Activated T-cell treated with anti-CD3 and anti-CD28 coated beads, Interleukin-2, amount 50 U/mL, for 72 hours (primary cell): Measurements from ENCODE around the gene L3MBTL2. TPM values are rescaled to one million over a fixed set of nuclear protein-coding genes. Genes with fewer than 3 reads are reported as not detected.
"Not testable (repeated sequence)": the region's sequence is repeated elsewhere in the genome, so short reads cannot be mapped to it uniquely, and the experiment has no call there.

Source experiments
- ATAC-seq, 2 donors: fragments of 150-1000 bp; cut with Tn5 transposase; replicated peaks in 1 of 2; 2 replicates each; pipeline ENCODE4 v1.10.0; 2021; ENCODE audit warnings: moderate library complexity in 2 of 2, mild to moderate bottlenecking in 1 of 2
- DNase-seq, 2 donors: peaks; one replicate each; pipeline ENCODE4 v3.0.0; 2021 to 2022; ENCODE audit warnings: mixed read lengths in 1 of 2
- H3K27ac Mint-ChIP-seq: one replicate; pipeline ENCODE4 v1.8.0; 2022; ENCODE audit warnings: mild to moderate bottlenecking, moderate library complexity, mixed read lengths
- H3K27me3 Mint-ChIP-seq: one replicate; pipeline ENCODE4 v1.8.0; 2022; ENCODE audit warnings: low read depth, mixed read lengths
- H3K36me3 Mint-ChIP-seq, 2 donors: one replicate each; pipeline ENCODE4 v1.8.0; 2022; ENCODE audit warnings: mixed read lengths in 2 of 2, mild to moderate bottlenecking in 1 of 2; ENCODE audit not compliant: insufficient read depth in 2 of 2
- H3K4me1 Mint-ChIP-seq: one replicate; pipeline ENCODE4 v1.8.0; 2022; ENCODE audit warnings: low read depth, mixed read lengths
- H3K4me3 Mint-ChIP-seq, 2 donors: one replicate each; pipeline ENCODE4 v1.8.0; 2022; ENCODE audit warnings: mild to moderate bottlenecking in 2 of 2, mixed read lengths in 2 of 2, moderate library complexity in 2 of 2
- H3K9me3 Mint-ChIP-seq, 2 donors: one replicate each; pipeline ENCODE4 v1.8.0; 2022; ENCODE audit warnings: mixed read lengths in 2 of 2
- total RNA-seq, 2 donors: library from RNA; stranded (reverse); gene quantifications; one replicate each; pipeline ENCODE4 v1.2.3, GENCODE V29; 2022

L3MBTL2 gene
- total RNA-seq, result 10 to 100 TPM; 21.9 to 25.6 TPM

DNA sequence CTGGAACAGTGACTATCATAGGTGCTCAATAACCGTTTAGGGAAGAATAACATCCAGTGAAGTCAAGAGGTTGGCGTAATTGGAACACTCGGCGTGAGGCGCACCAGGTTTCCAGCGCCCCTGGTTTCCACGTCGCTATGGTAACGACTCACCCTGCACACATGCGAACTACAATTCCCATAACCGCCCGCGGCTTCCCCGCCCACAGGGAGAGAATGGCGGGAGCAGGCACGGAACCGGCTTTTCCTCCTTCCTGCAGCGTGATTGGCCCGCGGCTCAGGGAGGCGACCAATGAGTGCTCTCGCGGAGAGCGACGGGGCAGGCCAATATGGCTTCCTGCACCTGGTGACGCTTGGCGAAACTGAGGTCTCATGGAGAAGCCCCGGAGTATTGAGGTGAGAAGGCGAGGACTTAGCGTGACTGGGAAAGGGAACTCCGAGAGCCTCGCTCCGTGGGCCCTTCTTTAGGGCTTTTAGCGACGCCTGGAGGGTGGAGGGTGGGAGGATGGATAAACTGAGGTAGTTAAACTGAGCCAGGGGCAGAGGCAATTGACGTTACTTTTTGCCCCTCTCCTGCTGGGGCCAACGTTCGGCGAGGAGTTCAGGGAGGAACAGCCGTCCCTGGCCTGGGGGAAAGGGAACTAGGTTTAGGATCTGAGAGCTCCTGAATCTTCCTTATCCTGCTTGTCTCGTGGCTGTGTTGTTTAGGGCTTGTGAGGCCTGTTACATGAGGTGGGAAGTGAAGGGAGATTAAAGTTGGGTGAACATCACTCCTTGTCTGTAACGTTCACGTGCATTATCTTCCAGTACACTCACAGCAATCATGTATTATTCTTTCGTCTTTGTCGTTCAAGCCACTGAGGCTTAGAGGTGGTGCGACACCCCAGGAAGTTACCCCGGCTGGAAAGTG is at the start of gene L3MBTL2:
Gene L3MBTL2 (plus strand): TSS at position 321 of the 909 bp plus-strand sequence. CDS start 51 bp downstream, at position 372.
- H3K9me3 Mint-ChIP-seq, result no peaks in the 10 kb centered on the region
- ATAC-seq (peak; percentile 100), DNase-seq (peak; percentile 98 to 99)
- H3K4me3 Mint-ChIP-seq, result peak within 1 kb of the TSS; percentile 79 to 92
- H3K4me1 Mint-ChIP-seq, result peaks cover 41% of the 10 kb centered on the region
- peaks cover 2 to 8% of the 10 kb centered on the region in 2 donors for H3K36me3 Mint-ChIP-seq
- peak within 1 kb of the TSS; percentile 72 for H3K27ac Mint-ChIP-seq
- H3K27me3 Mint-ChIP-seq, result no peaks in the 10 kb centered on the region

DNA sequence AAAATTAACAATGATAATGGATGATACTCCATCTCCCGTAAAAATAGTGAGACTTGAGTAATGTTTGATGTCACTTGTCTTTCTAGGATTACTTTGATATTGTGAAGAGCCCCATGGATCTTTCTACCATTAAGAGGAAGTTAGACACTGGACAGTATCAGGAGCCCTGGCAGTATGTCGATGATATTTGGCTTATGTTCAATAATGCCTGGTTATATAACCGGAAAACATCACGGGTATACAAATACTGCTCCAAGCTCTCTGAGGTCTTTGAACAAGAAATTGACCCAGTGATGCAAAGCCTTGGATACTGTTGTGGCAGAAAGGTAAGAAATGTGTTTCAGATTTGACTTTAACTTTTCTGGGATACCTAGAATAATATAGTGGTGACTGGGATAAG is 48.0 kb upstream of the L3MBTL2 start:
- no peaks in the 10 kb centered on the region for H3K9me3 Mint-ChIP-seq
- H3K36me3 Mint-ChIP-seq, result peaks cover 10 to 39% of the 10 kb centered on the region in 2 donors
- no peak overlapping the region for H3K27ac Mint-ChIP-seq
- no peaks in the 10 kb centered on the region for H3K27me3 Mint-ChIP-seq
- H3K4me3 Mint-ChIP-seq, result no peak overlapping the region
- ATAC-seq (no peak), DNase-seq (no peak)
- no peaks in the 10 kb centered on the region for H3K4me1 Mint-ChIP-seq

DNA sequence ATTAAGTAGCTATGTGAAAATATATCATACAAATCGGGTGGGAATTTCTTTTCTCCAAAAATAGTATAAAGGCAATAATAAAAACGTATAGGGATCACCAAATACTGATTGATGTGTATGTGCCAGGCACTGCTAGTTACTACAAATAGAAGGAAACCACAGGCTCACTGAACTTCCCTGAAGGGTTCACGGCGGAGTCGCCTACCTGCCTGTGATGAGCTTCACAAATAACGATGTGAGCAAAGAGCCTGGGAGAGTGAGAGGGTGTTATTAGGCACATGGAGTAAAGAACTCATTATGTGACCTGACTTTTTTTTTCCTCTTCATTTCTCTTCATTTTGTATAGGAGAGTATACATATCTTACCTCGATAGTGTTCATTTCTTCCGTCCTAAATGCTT is 36.0 kb upstream of the L3MBTL2 start:
- no peaks in the 10 kb centered on the region for H3K27me3 Mint-ChIP-seq
- no peak overlapping the region for H3K27ac Mint-ChIP-seq
- H3K36me3 Mint-ChIP-seq, result peaks cover 9 to 45% of the 10 kb centered on the region in 2 donors
- no peaks in the 10 kb centered on the region for H3K4me1 Mint-ChIP-seq
- no peak for ATAC-seq
- DNase-seq, result no peak
- H3K9me3 Mint-ChIP-seq, result no peaks in the 10 kb centered on the region
- no peak overlapping the region for H3K4me3 Mint-ChIP-seq

DNA sequence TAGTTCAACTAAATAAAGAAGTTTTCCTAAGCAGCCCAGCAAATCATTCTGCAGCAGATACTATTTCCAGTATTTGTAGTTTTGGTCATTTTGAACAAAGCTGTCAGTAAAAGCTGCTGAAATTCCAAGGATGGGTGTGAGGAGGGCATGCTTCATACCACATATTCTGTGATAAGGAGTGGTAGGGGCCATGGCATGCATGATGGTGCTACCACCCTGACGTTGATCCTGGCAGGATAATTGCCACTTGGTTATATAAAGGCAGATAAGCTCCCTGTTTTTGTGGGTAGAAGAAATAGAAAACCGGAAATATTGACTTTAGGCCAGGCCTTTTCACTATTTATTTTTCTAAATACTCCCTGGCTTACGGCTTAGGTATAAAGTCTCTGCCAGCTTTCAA is 33.1 kb upstream of the L3MBTL2 start:
- H3K27ac Mint-ChIP-seq, result peak overlapping the region; percentile 16
- ATAC-seq (no peak), DNase-seq (no peak)
- H3K4me3 Mint-ChIP-seq, result no peak overlapping the region
- H3K27me3 Mint-ChIP-seq, result no peaks in the 10 kb centered on the region
- peaks cover 12 to 39% of the 10 kb centered on the region in 2 donors for H3K36me3 Mint-ChIP-seq
- no peaks in the 10 kb centered on the region for H3K4me1 Mint-ChIP-seq
- H3K9me3 Mint-ChIP-seq, result no peaks in the 10 kb centered on the region

DNA sequence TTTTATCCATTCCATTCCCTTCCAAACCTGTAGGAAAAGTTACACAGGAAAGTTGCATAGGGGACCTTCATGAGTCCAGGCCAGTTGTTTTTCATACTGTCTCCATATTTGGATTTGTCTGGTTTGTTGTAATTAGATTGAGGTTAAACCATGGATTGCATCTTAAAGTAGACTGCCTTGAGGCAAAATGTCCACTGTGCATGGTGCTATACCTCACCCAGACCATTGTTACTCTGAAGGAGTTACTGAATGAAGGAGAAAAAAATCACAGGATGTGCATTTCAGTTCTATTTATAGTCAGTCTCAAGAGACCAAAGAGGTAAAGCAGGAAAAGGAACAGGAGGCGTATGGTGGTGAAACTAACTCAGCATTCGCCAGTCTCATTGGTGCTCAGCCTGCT is 29.6 kb upstream of the L3MBTL2 start:
- peaks cover 9 to 25% of the 10 kb centered on the region in 2 donors for H3K36me3 Mint-ChIP-seq
- no peak overlapping the region for H3K27ac Mint-ChIP-seq
- no peaks in the 10 kb centered on the region for H3K4me1 Mint-ChIP-seq
- no peaks in the 10 kb centered on the region for H3K27me3 Mint-ChIP-seq
- no peak for DNase-seq
- no peak for ATAC-seq
- H3K9me3 Mint-ChIP-seq, result no peaks in the 10 kb centered on the region
- no peak overlapping the region for H3K4me3 Mint-ChIP-seq

DNA sequence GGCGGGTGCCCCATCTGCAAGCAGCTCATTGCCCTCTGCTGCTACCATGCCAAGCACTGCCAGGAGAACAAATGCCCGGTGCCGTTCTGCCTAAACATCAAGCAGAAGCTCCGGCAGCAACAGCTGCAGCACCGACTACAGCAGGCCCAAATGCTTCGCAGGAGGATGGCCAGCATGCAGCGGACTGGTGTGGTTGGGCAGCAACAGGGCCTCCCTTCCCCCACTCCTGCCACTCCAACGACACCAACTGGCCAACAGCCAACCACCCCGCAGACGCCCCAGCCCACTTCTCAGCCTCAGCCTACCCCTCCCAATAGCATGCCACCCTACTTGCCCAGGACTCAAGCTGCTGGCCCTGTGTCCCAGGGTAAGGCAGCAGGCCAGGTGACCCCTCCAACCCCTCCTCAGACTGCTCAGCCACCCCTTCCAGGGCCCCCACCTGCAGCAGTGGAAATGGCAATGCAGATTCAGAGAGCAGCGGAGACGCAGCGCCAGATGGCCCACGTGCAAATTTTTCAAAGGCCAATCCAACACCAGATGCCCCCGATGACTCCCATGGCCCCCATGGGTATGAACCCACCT is 28.0 kb upstream of the L3MBTL2 start:
- no peak overlapping the region for H3K27ac Mint-ChIP-seq
- no peak overlapping the region for H3K4me3 Mint-ChIP-seq
- no peaks in the 10 kb centered on the region for H3K4me1 Mint-ChIP-seq
- DNase-seq (no peak), ATAC-seq (no peak)
- H3K27me3 Mint-ChIP-seq, result no peaks in the 10 kb centered on the region
- no peaks in the 10 kb centered on the region for H3K9me3 Mint-ChIP-seq
- peaks cover 9 to 22% of the 10 kb centered on the region in 2 donors for H3K36me3 Mint-ChIP-seq

DNA sequence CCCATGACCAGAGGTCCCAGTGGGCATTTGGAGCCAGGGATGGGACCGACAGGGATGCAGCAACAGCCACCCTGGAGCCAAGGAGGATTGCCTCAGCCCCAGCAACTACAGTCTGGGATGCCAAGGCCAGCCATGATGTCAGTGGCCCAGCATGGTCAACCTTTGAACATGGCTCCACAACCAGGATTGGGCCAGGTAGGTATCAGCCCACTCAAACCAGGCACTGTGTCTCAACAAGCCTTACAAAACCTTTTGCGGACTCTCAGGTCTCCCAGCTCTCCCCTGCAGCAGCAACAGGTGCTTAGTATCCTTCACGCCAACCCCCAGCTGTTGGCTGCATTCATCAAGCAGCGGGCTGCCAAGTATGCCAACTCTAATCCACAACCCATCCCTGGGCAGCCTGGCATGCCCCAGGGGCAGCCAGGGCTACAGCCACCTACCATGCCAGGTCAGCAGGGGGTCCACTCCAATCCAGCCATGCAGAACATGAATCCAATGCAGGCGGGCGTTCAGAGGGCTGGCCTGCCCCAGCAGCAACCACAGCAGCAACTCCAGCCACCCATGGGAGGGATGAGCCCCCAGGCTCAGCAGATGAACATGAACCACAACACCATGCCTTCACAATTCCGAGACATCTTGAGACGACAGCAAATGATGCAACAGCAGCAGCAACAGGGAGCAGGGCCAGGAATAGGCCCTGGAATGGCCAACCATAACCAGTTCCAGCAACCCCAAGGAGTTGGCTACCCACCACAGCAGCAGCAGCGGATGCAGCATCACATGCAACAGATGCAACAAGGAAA is 27.3 kb upstream of the L3MBTL2 start:
- H3K36me3 Mint-ChIP-seq, result peaks cover 7 to 20% of the 10 kb centered on the region in 2 donors
- ATAC-seq (no peak), DNase-seq (no peak)
- no peak overlapping the region for H3K4me3 Mint-ChIP-seq
- no peaks in the 10 kb centered on the region for H3K9me3 Mint-ChIP-seq
- no peaks in the 10 kb centered on the region for H3K4me1 Mint-ChIP-seq
- H3K27me3 Mint-ChIP-seq, result no peaks in the 10 kb centered on the region
- no peak overlapping the region for H3K27ac Mint-ChIP-seq

DNA sequence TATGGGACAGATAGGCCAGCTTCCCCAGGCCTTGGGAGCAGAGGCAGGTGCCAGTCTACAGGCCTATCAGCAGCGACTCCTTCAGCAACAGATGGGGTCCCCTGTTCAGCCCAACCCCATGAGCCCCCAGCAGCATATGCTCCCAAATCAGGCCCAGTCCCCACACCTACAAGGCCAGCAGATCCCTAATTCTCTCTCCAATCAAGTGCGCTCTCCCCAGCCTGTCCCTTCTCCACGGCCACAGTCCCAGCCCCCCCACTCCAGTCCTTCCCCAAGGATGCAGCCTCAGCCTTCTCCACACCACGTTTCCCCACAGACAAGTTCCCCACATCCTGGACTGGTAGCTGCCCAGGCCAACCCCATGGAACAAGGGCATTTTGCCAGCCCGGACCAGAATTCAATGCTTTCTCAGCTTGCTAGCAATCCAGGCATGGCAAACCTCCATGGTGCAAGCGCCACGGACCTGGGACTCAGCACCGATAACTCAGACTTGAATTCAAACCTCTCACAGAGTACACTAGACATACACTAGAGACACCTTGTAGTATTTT is 26.6 kb upstream of the L3MBTL2 start:
- Mint-ChIP-seq H3K27ac (no peak overlapping the region), H3K9me3 (no peaks in the 10 kb centered on the region), H3K27me3 (no peaks in the 10 kb centered on the region), H3K36me3 (peaks cover 5 to 15% of the 10 kb centered on the region in 2 donors), H3K4me3 (no peak overlapping the region), H3K4me1 (no peaks in the 10 kb centered on the region)
- DNase-seq, result no peak
- no peak for ATAC-seq

DNA sequence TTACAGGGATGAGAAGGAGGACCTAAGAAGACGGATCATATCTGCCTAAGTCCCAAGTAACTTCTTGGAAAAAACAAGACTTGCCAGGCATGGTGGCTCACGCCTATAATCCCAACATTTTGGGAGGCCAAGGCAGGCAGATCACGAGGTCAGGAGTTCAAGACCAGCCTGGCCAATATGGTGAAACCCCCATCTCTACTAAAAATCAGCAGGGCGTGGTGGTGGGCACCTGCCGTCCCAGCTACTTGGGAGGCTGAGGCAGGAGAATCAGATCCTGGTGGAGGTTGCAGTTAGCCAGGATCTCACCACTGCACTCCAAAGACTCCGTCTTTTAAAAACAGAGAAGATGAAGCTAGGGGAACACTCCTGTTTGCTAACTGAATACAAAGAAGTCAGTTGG is 24.8 kb upstream of the L3MBTL2 start:
- not testable (repeated sequence) for H3K27me3 Mint-ChIP-seq, H3K9me3 Mint-ChIP-seq, H3K4me1 Mint-ChIP-seq, ATAC-seq, H3K4me3 Mint-ChIP-seq, DNase-seq, H3K27ac Mint-ChIP-seq
- H3K36me3 Mint-ChIP-seq, result peaks cover 5 to 14% of the 10 kb centered on the region in 2 donors

DNA sequence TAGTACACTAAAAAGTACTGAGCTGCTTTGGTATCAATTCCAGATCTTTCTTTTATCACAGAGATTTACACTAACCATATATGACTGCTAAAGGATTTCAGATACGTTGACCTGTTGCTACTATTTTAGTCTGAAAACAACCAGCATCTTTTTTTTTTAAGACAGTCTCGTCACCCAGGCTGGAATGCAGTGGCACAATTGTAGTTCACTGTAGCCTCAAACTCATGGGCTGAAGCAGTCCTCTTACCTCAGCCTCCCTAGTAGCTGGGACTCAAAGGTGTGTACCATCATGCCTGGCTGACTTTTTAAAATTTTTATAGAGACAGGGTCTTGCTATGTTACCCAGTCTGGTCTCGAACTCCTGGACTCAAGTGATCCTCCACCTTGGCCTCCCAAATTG is 24.2 kb upstream of the L3MBTL2 start:
- H3K4me3 Mint-ChIP-seq, result no peak overlapping the region
- H3K9me3 Mint-ChIP-seq, result no peaks in the 10 kb centered on the region
- ATAC-seq (no peak), DNase-seq (no peak)
- H3K27me3 Mint-ChIP-seq, result no peaks in the 10 kb centered on the region
- no peaks in the 10 kb centered on the region for H3K4me1 Mint-ChIP-seq
- peaks cover 5 to 14% of the 10 kb centered on the region in 2 donors for H3K36me3 Mint-ChIP-seq
- H3K27ac Mint-ChIP-seq, result no peak overlapping the region

DNA sequence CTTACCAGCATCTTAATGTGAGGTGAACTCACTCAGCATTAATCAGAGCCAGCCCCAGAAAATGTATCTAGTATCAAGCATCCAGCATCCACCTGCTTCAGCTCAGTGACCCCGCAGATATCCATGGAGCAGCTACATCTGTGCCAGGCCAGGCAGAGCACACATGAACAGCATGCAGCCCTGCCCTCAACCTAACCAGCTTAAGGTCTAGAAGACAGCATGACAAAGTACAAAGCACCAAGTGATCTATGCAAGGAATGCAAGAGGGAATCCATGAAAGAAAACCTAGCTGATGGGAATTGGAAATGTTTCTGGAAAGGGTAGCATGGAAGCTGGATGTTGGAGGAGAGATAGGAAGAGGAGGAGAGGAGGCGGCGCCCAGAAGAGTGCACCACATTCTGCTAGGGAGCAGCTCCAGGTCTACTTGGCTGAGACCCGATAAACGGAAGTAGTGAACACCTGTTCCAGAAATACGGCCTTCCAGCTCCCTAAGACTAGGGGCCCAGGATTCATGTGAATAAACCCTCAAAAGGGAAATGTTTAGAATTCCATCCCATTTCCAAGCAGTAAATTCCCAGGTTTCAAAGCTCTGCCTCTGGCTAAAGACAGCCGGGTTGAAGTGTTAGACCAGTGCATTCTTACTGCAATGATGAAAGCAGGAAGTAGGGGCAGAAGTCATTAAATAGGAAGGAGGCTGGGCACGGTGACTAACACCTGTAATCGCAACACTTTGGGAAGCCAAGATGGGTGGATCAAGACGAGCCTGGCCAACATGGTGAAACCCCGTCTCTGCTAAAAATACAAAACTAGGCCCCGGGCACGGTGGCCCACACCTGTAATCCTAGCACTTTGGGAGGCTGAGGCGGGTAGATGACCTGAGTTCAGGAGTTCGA is 23.5 kb upstream of the L3MBTL2 start:
- Mint-ChIP-seq H3K36me3 (peaks cover 2 to 11% of the 10 kb centered on the region in 2 donors), H3K4me3 (no peak overlapping the region), H3K4me1 (no peaks in the 10 kb centered on the region), H3K27ac (no peak overlapping the region), H3K9me3 (no peaks in the 10 kb centered on the region), H3K27me3 (no peaks in the 10 kb centered on the region)
- DNase-seq, result no peak
- no peak for ATAC-seq

DNA sequence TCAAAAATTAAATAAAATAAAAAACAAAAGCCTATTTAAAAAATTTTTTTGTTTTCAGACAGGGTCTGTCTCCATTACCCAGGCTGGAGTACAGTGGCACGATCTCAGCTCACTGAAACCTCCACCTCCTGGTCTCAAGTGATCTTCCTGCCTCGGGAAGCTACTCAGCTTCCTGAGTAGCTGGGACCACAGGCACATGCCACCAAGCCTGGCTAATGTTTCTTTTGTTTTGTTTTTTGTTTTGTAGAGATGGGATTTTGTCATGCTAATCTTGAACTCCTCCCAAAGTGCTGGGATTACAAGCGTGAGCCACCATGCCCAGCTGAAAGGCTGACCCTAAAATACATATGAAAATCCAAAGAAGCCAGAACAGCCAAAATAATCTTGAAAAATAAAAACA is 20.4 kb upstream of the L3MBTL2 start:
- no peaks in the 10 kb centered on the region for H3K9me3 Mint-ChIP-seq
- H3K27me3 Mint-ChIP-seq, result no peaks in the 10 kb centered on the region
- no peak for DNase-seq
- no peaks in the 10 kb centered on the region for H3K36me3 Mint-ChIP-seq
- H3K4me1 Mint-ChIP-seq, result no peaks in the 10 kb centered on the region
- H3K27ac Mint-ChIP-seq, result no peak overlapping the region
- no peak for ATAC-seq
- no peak overlapping the region for H3K4me3 Mint-ChIP-seq
